WERI-Rb-1 (cell line): ENCODE measurements around the gene SEMA5A.

Experiments
- DNase-seq: peaks from one replicate; pipeline ENCODE4 v3.0.0-alpha.2; 2020
- H3K27ac ChIP-seq: fragments of 250-450 bp; sonication (Bioruptor Pico); 2 replicates; pipeline ENCODE4 v1.5.1; 2020; ENCODE audit warnings: mild to moderate bottlenecking, moderate library complexity
- H3K27me3 ChIP-seq: fragments of 250-450 bp; sonication (Bioruptor Pico); 2 replicates; pipeline ENCODE4 v1.5.1; 2021; ENCODE audit warnings: mild to moderate bottlenecking, low read depth, moderate library complexity; ENCODE audit not compliant: insufficient read depth, severe bottlenecking
- H3K36me3 ChIP-seq: fragments of 250-450 bp; sonication (Bioruptor Pico); 2 replicates; pipeline ENCODE4 v1.5.1; 2020; ENCODE audit warnings: mild to moderate bottlenecking, moderate library complexity
- H3K4me3 ChIP-seq: 2 replicates; pipeline ENCODE4 v1.5.1; 2011; ENCODE audit warnings: low read depth, mild to moderate bottlenecking, control low read depth, low read length
- H3K9me3 ChIP-seq: fragments of 250-450 bp; sonication (Bioruptor Pico); 2 replicates; pipeline ENCODE4 v1.5.1; 2021; ENCODE audit warnings: mild to moderate bottlenecking, moderate library complexity; ENCODE audit not compliant: severe bottlenecking
- TF ChIP-seq, protein P1 (sequence below): IDR thresholded peaks from 2 replicates; pipeline ENCODE4 v1.5.1; 2011; ENCODE audit warnings: low read depth, mild to moderate bottlenecking, control low read depth, inconsistent platforms, low read length

Gene SEMA5A

DNA sequence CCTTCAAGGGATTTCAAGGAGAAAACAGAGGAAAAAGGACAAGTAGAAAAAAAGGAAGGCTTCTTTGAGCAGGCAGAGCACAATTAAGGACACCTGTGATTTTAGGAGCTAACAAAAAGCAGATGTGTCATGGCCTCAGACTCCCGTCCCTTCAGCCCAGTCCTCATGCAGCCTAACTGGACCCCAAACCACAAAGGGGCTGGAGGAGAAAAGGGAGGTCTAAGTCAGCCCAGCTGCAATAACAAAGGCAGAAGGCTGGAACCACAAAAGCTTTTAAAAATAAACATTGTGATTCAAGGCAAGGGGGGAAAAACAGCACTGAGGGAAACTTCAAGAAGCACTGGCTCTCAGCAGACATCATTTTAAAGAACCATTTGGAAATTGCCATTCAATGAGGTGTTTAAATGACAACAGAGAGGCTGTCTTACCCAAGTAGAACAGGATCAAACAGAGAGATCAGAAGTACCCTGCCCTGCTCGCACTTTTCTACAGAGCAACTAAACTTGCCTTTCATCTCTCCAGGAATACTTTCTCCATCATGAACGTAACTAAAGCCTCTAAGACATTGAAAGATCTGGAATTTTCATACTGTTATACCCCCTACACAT lies 89.3 kb downstream of the SEMA5A start:
- Histone ChIP-seq H3K4me3 (no peak overlapping the region), H3K27ac (no peak overlapping the region), H3K27me3 (no peaks in the 10 kb centered on the region), H3K9me3 (no peaks in the 10 kb centered on the region), H3K36me3 (no peaks in the 10 kb centered on the region)
- TF ChIP-seq, protein P1, sequence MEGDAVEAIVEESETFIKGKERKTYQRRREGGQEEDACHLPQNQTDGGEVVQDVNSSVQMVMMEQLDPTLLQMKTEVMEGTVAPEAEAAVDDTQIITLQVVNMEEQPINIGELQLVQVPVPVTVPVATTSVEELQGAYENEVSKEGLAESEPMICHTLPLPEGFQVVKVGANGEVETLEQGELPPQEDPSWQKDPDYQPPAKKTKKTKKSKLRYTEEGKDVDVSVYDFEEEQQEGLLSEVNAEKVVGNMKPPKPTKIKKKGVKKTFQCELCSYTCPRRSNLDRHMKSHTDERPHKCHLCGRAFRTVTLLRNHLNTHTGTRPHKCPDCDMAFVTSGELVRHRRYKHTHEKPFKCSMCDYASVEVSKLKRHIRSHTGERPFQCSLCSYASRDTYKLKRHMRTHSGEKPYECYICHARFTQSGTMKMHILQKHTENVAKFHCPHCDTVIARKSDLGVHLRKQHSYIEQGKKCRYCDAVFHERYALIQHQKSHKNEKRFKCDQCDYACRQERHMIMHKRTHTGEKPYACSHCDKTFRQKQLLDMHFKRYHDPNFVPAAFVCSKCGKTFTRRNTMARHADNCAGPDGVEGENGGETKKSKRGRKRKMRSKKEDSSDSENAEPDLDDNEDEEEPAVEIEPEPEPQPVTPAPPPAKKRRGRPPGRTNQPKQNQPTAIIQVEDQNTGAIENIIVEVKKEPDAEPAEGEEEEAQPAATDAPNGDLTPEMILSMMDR = no peak
- DNase-seq = no peak

DNA sequence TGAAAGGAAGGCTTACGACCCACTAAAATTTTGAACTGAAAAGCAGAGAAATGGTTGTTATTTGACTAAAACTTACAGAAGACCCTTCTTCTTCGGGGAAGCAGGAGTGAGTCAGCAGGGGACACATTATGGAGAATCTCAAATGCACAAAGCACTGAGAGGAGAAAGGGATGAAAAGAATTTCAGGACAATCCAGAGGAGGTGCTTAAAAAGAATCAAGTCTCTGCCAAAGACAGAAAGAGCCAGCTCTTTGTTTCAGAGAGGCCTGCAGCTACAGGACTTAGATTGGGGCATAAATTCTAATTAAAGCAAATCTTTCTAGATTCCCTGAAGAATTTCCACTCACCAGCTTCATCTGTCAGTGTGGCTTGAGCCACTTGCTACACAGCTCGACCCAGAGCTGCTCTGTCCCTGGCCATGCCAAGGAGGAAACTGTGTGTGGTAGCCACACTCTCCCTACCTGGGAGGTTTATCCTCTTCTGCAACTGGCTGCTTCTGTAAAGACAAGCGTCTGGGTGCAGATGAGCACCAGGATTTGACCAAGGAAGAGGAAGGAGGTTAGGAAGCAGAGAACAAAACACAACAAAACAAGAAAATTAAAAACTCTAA lies 89.9 kb downstream of the SEMA5A start:
- DNase-seq = no peak
- no peak overlapping the region for H3K27ac ChIP-seq

DNA sequence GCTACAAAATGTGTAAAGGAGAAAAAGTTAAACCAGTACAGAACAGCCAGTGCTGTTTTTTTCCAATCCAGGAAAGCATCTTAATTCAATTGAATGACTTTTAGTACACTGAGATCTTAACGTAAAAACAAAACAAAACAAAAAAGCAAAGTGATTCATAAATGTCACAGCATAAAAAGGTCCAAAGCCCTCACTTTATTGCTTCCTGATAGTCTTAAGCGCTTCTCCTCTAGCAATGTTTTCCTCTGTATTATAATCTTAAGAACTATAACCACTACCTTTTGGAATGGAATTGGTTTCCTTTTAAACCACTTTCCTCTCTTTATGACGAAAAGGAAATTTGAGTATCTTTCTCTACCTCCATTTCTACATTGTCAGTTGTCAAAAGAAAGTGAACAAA lies 91.4 kb downstream of the SEMA5A start:
- Histone ChIP-seq H3K36me3 (no peaks in the 10 kb centered on the region), H3K9me3 (no peaks in the 10 kb centered on the region), H3K4me3 (no peak overlapping the region), H3K27ac (no peak overlapping the region), H3K27me3 (no peaks in the 10 kb centered on the region)
- TF ChIP-seq, protein P1 = no peak
- no peak for DNase-seq

More for the DNA sequence above, 89.9 kb downstream of the SEMA5A start:
- no peaks in the 10 kb centered on the region for H3K36me3 ChIP-seq
- TF ChIP-seq, protein P1 = no peak
- H3K9me3 ChIP-seq = no peaks in the 10 kb centered on the region
- no peak overlapping the region for H3K4me3 ChIP-seq
- no peaks in the 10 kb centered on the region for H3K27me3 ChIP-seq

DNA sequence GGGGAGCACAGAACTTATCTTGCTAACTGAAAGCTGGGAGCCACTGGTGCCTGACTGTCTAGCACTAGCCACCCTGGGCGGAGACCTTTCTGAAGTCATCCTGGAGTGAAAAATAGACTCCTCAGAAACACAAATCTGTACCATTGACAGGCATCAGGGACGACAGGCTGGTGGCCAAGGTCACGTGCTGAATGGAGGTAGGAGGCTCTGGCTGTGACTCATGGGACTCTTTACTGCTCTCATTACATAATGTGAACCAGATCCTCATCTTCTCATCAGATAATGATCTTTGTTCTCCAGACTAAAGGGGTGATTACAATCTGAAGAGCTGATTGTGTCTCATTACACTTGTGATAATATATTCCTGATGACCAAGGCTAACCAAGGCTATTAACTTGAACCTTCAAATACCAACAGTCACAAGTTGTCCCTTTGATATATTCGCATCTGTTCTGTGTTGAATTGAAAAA lies 91.8 kb downstream of the SEMA5A start:
- no peak overlapping the region for H3K27ac ChIP-seq
- no peaks in the 10 kb centered on the region for H3K36me3 ChIP-seq
- H3K27me3 ChIP-seq = no peaks in the 10 kb centered on the region
- no peaks in the 10 kb centered on the region for H3K9me3 ChIP-seq
- TF ChIP-seq, protein P1 = no peak
- no peak for DNase-seq
- H3K4me3 ChIP-seq = no peak overlapping the region

DNA sequence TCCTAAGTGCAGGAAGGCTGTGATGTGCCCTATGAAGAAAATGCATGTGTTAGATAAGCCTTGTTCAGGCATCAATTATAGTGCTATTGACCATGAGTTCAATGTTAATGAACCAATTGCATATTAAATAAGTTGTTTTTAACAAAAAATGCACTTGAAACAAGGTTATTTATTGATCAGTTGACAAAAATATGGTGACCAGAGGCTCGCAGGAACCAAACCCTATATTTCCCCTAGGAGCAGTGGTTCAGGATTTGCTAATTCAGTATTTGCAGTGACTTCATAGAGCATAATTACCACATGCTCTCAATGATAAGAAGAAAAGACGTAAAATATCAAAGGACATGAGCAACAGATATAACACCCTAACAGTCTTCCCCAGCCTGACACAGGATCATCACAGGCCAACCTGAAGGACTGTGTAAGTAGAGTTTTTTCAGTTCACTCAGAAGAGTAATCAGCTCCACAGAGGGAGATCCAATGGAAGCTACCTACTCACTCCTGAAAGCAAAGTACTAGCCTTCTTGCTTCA lies 92.3 kb downstream of the SEMA5A start:
- DNase-seq = no peak
- H3K27me3 ChIP-seq = no peaks in the 10 kb centered on the region
- H3K4me3 ChIP-seq = no peak overlapping the region
- H3K9me3 ChIP-seq = no peaks in the 10 kb centered on the region
- H3K36me3 ChIP-seq = no peaks in the 10 kb centered on the region
- TF ChIP-seq, protein P1 = no peak
- H3K27ac ChIP-seq = no peak overlapping the region
